Glutamatergic neuron (in vitro differentiated cells): ENCODE data around the gene PRX. TPM values are rescaled to one million over a fixed set of nuclear protein-coding genes. Genes with fewer than 3 reads are reported as not detected.
A peak's percentile ranks its signal among the peaks of the same experiment; 100 is the strongest.

Experiments used
- DNase-seq: peaks from one replicate; pipeline ENCODE4 v3.0.0; 2022
- H3K27ac Mint-ChIP-seq: one replicate; pipeline ENCODE4 v1.8.0; 2020; ENCODE audit warnings: mild to moderate bottlenecking, mixed read lengths, inconsistent platforms; ENCODE audit not compliant: unreplicated experiment
- H3K27me3 Mint-ChIP-seq: one replicate; pipeline ENCODE4 v1.8.0; 2020; ENCODE audit warnings: mild to moderate bottlenecking, moderate library complexity, mixed read lengths, inconsistent platforms; ENCODE audit not compliant: unreplicated experiment
- H3K36me3 Mint-ChIP-seq: one replicate; pipeline ENCODE4 v1.8.0; 2020; ENCODE audit warnings: mild to moderate bottlenecking, mixed read lengths, inconsistent platforms; ENCODE audit not compliant: unreplicated experiment
- H3K4me1 Mint-ChIP-seq: one replicate; pipeline ENCODE4 v1.8.0; 2020; ENCODE audit warnings: mild to moderate bottlenecking, low read depth, mixed read lengths, inconsistent platforms; ENCODE audit not compliant: unreplicated experiment
- H3K4me3 Mint-ChIP-seq: one replicate; pipeline ENCODE4 v1.8.0; 2020; ENCODE audit warnings: mild to moderate bottlenecking, mixed read lengths, inconsistent platforms; ENCODE audit not compliant: unreplicated experiment
- H3K9me3 Mint-ChIP-seq: one replicate; pipeline ENCODE4 v1.8.0; 2020; ENCODE audit warnings: mild to moderate bottlenecking, moderate library complexity, mixed read lengths, inconsistent platforms; ENCODE audit not compliant: unreplicated experiment
- CTCF ChIP-seq: fragments of 200-600 bp; sonication (generic); IDR thresholded peaks from one replicate; pipeline ENCODE4 v1.5.0; 2021; ENCODE audit not compliant: partially characterized antibody, unreplicated experiment
- total RNA-seq: library from RNA; stranded (reverse); fragmentation: NEBNext Ultra II Directional; extraction: Animal tissue kit (Norgen Biotek cat#: 25700); gene quantifications from one replicate; pipeline ENCODE4 v1.2.1, GENCODE V29; 2021; ENCODE audit not compliant: unreplicated experiment

PRX gene
- total RNA-seq, 1 donor from 2014 or later = 4.7 TPM

- Mint-ChIP-seq H3K9me3 (no peaks in the 10 kb centered on the region), H3K4me3 (no peak overlapping the region), H3K36me3 (no peaks in the 10 kb centered on the region), H3K4me1 (no peaks in the 10 kb centered on the region), H3K27ac (no peak overlapping the region), H3K27me3 (peaks cover 3% of the 10 kb centered on the region)
- TF ChIP-seq CTCF = no peak
- no peak for DNase-seq
Measured at GRCh38 chr19:40450664-40451063, 37.5 kb upstream of the PRX start.

- no peak overlapping the region for H3K27ac Mint-ChIP-seq
- no peak for TF ChIP-seq CTCF
Measured at GRCh38 chr19:40449506-40449905, 36.3 kb upstream of the PRX start.

GRCh38 chr19:40446263-40446784 is 33.1 kb upstream of the PRX start:
- peaks cover 12% of the 10 kb centered on the region for H3K9me3 Mint-ChIP-seq
- no peak overlapping the region for H3K27ac Mint-ChIP-seq
- no peak overlapping the region for H3K4me3 Mint-ChIP-seq

More at GRCh38 chr19:40449506-40449905, 36.3 kb upstream of the PRX start:
- peaks cover 2% of the 10 kb centered on the region for H3K9me3 Mint-ChIP-seq
- DNase-seq = no peak
- H3K4me1 Mint-ChIP-seq = no peaks in the 10 kb centered on the region
- no peaks in the 10 kb centered on the region for H3K36me3 Mint-ChIP-seq
- H3K4me3 Mint-ChIP-seq = no peak overlapping the region
- H3K27me3 Mint-ChIP-seq = peaks cover 3% of the 10 kb centered on the region

GRCh38 chr19:40445780-40446262 is 32.6 kb upstream of the PRX start:
- DNase-seq = no peak
- peaks cover 13% of the 10 kb centered on the region for H3K27me3 Mint-ChIP-seq
- peak overlapping the region; percentile 77 for H3K4me3 Mint-ChIP-seq
- H3K36me3 Mint-ChIP-seq = no peaks in the 10 kb centered on the region
- H3K27ac Mint-ChIP-seq = peak overlapping the region; percentile 88
- TF ChIP-seq CTCF = no peak
- peaks cover 12% of the 10 kb centered on the region for H3K9me3 Mint-ChIP-seq
- peaks cover 5% of the 10 kb centered on the region for H3K4me1 Mint-ChIP-seq

More at GRCh38 chr19:40446263-40446784, 33.1 kb upstream of the PRX start:
- Mint-ChIP-seq H3K4me1 (peaks cover 5% of the 10 kb centered on the region), H3K27me3 (peaks cover 13% of the 10 kb centered on the region), H3K36me3 (no peaks in the 10 kb centered on the region)
- no peak for TF ChIP-seq CTCF
- no peak for DNase-seq

- peaks cover 5% of the 10 kb centered on the region for H3K4me1 Mint-ChIP-seq
- no peak for TF ChIP-seq CTCF
- H3K9me3 Mint-ChIP-seq = peaks cover 12% of the 10 kb centered on the region
- H3K27me3 Mint-ChIP-seq = peaks cover 13% of the 10 kb centered on the region
- no peak for DNase-seq
- peak overlapping the region; percentile 90 for H3K27ac Mint-ChIP-seq
- H3K4me3 Mint-ChIP-seq = peak overlapping the region; percentile 83
- H3K36me3 Mint-ChIP-seq = no peaks in the 10 kb centered on the region
Measured at GRCh38 chr19:40444825-40445312, 31.7 kb upstream of the PRX start.
